SH-SY5Y (cell line): ENCODE results near the gene RUFY2.

Source experiments
- GATA2 ChIP-seq: IDR thresholded peaks from 2 replicates; pipeline ENCODE4 v1.6.1; 2011; ENCODE audit warnings: mild to moderate bottlenecking, low read depth, low read length
- GATA3 ChIP-seq: IDR thresholded peaks from 2 replicates; pipeline ENCODE4 v1.6.1; 2011; ENCODE audit warnings: low read depth, mild to moderate bottlenecking, low read length, moderate library complexity

RUFY2 gene, protein sequence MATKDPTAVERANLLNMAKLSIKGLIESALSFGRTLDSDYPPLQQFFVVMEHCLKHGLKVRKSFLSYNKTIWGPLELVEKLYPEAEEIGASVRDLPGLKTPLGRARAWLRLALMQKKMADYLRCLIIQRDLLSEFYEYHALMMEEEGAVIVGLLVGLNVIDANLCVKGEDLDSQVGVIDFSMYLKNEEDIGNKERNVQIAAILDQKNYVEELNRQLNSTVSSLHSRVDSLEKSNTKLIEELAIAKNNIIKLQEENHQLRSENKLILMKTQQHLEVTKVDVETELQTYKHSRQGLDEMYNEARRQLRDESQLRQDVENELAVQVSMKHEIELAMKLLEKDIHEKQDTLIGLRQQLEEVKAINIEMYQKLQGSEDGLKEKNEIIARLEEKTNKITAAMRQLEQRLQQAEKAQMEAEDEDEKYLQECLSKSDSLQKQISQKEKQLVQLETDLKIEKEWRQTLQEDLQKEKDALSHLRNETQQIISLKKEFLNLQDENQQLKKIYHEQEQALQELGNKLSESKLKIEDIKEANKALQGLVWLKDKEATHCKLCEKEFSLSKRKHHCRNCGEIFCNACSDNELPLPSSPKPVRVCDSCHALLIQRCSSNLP

DNA sequence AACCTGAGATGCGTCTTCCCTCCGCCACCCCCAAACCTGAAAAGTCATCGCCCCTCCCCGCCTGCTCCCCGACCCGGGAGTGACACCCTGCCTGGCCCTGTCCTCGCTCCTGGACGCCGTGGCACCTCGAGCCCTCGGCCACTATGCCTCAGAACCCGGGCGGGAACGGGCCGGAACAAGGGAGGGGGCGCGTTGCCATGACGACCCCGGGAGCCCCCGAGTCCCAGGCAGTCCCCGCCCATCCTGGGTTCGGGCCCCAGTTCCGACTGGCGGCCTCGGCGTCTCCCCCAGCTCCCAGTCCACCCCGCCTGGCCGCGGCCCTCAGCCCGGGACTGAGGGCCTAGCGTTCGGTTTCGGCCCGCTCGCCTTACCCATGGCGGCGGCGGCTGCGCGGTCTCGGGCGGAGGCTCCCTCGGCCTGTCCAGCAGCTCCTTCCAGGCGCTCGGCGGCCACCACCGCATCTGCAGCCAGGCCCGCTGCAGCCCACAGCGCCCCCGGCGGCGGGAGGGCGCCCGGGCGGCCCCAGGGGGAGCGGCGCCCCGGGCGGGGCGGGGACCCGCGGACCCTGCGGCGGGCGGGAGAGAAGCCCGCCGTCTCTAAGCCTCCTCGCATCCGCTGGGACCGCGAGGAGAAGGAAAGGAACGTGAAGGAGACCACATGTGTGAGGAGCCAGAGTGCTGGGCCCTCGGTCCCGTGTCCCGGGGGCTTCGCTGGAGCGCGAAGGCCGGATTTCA is at the start of gene RUFY2:
RUFY2 (minus strand) TSS at position 463 of the 734 bp plus-strand sequence; CDS start at position 375, 88 bp downstream.
- TF ChIP-seq GATA2 (no peak), GATA3 (no peak)

DNA sequence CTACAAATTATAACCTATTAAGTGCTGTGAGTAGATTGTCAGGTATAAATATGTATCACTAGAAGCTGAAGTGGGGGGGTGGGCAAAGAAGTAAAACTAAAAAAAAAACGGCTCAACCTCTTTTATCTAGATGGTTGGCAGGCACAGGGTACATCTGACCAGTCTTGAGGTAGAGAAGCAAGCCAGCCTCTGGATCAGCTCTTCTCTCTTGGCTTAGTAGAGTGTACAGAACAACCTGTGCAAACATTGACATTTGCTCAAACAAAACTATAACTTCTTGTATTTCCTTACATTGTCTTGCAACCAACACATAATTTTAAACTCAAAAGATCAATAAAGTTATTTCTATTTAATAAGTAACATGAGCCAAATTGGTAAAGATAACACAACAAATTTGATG is 39.1 kb upstream of the RUFY2 start:
- TF ChIP-seq GATA3, result no peak
- TF ChIP-seq GATA2, result no peak

DNA sequence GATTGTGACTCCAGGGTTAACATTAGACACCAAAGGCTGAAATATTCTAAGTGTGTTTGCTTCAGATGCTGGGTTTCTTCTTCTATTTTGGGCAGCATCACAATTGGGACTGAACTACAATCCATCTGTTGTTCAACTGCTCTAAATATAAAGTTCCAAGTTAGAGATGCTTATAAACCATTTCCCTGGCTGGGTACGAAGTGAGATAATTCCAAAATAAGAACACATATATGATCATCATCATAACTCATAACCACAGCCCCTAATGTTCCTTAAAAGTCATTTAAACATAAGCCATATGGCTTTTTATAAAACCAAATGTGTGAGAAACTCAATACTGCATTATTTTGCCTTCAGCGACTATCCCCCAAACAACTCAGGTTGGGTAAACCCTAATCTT is 35.9 kb upstream of the RUFY2 start:
- TF ChIP-seq GATA3 (no peak), GATA2 (no peak)

DNA sequence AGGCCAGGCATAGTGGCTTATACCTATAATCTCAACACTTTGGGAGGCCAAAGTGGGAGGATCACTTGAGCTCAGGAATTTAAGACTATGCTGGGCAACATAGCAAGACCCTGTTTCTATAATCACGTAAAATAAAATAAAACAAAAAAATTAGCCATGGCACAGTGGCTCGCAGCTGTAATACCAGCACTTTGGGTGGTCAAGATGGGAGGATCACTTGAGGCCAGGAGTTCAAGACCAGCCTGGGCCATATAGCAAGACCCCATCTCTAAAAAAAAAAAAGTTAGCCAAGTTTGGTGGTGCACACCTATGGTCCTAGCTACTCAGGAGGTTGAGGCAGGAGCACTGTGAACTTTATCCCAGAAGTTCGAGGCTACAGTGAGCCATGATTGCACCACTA is 33.8 kb upstream of the RUFY2 start:
- no peak for TF ChIP-seq GATA3
- TF ChIP-seq GATA2, result no peak

DNA sequence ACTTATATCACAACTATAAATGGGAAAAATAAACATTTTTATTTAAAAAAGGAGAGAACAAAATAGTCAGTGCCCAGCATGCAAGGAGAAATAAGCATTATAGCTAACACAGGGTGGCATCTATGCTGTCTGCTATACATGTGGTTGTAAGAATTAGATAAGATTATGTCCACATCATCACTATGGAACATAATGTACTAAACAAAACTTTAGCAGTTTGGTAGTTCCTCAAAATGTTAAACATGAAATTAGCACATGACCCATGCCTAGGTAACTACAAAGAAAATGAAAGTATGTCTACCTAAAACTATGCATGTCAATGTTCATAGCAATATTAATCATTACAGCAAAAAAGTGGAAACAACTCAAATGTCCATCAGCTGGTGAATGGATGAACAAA is 28.7 kb upstream of the RUFY2 start:
- no peak for TF ChIP-seq GATA3
- TF ChIP-seq GATA2, result no peak

DNA sequence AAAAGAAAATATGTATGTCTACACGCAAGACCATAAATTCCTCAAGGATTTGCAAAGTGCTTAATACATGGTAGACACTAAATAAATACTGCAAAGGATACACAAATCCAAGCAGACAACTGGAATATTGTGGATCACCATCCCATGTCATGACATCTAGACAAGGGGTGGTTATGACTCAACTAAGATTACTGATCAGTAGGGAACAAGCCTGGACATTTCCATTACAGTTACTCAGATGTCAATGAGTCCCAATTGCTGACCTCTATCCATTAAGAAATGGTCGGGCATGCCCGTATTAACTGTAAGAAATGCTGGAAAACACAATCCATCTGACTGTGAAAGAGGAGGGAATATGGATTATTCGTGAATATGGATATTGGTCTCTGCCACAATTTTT is 27.6 kb upstream of the RUFY2 start:
- TF ChIP-seq GATA3, result no peak
- no peak for TF ChIP-seq GATA2

DNA sequence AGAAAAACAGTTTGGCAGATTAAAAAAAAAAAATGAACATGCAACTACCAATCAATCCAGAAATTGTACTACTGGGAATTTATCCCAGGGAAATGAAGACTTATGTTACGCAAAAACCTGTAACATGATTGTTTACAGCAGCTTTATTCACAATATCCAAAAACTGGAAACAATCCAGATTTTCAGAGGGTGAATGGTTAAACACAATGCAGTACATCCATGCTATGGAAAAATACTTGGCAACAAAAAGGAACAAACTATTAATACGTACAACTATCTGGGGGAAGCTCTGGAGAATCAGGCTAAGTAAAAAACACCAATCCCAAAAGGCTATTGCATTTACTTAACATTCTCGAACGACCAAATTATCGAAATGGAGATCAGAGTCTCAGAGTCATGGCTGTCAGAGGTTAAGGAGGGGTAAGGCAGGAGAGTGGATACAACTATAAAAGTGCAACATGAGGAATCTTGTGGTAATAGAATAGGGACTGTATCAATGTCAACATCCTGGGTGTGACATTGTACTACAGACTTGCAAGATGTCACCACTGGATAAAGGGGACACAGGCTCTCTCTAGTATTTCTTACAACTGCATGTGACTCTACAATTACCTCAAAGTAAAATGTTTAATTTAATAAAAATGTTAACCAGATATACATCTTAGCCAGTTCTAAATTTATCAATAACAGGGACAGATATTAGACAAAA is 21.5 kb upstream of the RUFY2 start:
- TF ChIP-seq GATA3 (no peak), GATA2 (no peak)

DNA sequence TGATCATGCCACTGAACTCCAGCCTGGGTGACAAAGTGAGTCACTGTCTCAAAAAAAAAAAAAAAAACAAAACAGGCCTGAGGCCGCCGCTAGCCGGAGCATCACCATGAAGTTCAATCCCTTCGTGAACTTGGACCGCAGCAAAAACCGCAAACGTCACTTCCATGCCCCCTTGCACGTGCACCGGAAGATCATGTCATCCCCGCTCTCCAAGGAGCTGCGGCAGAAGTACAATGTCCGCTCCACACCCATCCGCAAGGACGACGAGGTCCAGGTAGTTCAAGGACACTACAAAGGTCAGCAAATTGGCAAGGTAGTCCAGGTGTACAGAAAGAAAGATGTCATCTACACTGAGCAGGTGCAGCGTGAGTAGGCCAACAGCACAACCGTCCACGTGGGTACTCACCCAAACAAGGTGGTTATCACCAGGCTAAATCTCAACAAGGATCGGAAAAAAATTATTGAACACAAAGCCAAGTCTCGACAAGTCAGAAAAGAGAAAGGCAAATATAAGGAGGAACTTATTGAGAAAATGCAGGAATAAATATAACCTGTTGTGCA is 17.5 kb upstream of the RUFY2 start:
- no peak for TF ChIP-seq GATA3
- TF ChIP-seq GATA2, result no peak

DNA sequence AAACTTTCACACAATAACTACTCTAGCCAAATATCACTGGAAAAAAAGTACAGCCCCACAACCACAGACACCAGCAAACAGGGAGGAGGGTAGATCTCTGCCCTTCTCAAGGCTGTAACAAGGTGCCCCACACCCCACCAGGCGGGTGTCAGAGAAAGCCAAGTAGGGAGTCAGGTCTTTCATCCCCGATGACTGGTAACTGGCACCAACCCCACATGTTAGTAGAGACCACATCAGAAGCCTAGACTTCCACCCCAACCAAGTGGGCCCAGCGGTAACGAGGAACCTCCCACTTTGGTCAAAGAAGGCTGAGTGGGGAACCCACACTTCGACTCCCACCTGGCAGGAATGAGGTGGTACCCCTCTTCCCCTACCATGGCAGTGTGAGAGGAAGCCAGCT is 16.4 kb upstream of the RUFY2 start:
- TF ChIP-seq GATA2 (no peak), GATA3 (no peak)

DNA sequence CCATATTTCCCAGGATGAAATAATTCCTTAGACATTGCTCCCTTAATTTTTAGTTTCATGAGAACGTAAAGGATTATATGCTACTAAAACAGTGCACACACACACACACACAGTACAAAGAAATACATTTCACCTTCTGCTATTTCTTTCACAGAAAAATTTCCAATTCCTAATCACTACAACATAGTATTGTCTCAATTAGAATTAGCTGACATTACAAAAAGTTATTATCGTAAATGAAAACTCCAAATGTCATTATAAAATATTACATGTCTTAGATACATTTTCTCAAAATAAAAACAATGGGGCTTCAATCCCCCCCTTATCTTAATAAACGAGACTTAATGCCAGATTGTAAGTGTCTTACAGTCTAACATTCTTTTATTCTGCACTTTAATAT is 12.3 kb upstream of the RUFY2 start:
- TF ChIP-seq GATA2, result no peak
- no peak for TF ChIP-seq GATA3

DNA sequence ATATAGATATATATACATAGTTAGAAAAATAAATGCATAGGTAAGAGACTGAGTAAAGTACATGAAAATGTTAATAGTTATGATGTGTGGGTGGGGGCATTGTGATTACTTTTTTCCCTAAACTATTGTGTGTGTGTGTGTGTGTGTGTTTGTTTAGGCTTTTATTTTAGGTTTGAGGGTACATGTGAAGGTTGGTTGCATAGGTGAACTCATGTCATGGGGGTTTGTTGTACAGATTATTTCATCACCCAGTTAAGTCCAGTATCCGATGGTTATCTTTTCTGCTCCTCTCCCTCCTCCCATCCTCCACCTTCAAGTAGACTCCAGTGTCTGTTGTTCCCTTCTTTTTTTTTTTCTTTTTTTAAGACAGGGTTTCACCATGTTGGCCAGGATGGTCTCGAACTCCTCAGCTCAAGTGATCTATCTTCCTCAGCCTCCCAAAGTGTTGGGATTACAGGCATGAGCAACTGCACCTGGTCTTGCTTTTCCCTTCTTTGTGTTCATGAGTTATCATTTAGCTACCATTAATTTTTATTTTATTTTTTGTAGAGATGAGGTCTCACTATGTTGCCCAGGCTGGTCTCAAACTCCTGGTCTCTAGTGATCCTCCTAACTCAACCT is 1.9 kb upstream of the RUFY2 start:
- TF ChIP-seq GATA2 (no peak), GATA3 (no peak)

DNA sequence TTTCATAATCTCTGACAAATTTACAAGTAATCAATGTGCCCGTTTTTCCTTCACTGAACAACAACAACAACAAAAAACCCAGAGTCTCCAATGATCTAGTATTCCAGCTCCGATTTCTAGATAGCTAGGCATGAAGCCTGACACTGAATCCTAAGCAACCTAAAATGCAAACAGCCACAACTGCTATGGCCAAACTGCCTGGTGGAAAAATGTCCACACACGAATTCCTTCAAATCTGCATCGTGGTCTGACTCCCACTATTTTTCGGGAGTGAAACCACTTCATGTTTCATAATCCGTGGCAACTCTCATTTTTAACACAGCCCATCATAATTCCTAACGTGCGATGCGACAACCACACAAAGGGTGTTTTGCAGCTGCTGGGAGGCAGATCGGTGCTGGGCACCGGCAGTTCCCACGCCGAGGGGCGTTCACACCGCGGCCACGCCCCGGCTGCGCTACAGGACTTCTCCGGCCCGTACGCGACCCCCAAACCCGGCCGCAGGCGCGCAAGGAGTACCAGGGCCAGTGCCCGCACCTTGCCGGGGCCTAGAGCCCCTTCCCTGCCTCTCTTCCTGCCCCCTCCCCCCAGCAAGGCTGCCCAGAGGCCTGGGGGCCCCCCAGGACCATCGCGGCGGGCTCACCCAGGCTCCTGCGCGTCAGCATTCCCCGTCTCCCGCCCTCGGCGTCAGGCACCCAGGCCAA is 814 bp downstream of the RUFY2 start:
- TF ChIP-seq GATA2 (no peak), GATA3 (no peak)

DNA sequence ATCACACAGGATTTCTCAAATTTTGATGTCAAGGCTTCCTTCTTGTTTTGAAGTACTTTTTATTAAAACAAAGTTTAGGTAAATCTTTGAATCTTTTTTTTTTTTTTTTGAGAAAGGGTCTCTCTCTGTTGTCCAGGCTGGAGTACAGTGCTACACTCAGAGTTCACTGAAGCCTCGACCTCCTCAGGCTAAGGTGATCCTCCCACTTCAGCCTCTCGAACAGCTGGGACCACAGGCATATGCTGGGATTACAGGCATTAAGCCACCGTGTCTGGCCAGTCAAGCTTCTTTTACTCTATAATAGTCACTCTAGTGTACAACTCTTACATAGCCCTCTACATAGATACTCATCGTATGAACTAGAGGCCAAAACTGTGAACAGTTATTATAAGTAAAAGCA is 3.4 kb downstream of the RUFY2 start:
- no peak for TF ChIP-seq GATA3
- no peak for TF ChIP-seq GATA2
